Neural cell (in vitro differentiated cells): ENCODE results near the gene RAB44. TPM values are rescaled to one million over a fixed set of nuclear protein-coding genes. Genes with fewer than 3 reads are reported as not detected.

ENCODE experiments used
- H2AFZ ChIP-seq: fragments of 200-600, 300-800 bp; sonication (generic), shearing (Covaris generic); 2 replicates; pipeline ENCODE4 v1.6.0; 2014; ENCODE audit warnings: low read depth, mild to moderate bottlenecking, antibody characterized with exemption, low read length, moderate library complexity
- H3F3A ChIP-seq: fragments of 200-600 bp; shearing (Covaris generic); 2 replicates; pipeline ENCODE4 v1.6.1; 2016; ENCODE audit warnings: mild to moderate bottlenecking, moderate library complexity, mixed read lengths, antibody characterized with exemption, low read length; ENCODE audit not compliant: insufficient read depth, poor library complexity, severe bottlenecking
- H3K27ac ChIP-seq: fragments of 200-600, 300-800 bp; sonication (generic), shearing (Covaris generic); 2 replicates; pipeline ENCODE4 v1.5.1; 2014; ENCODE audit warnings: mild to moderate bottlenecking, low read length, moderate library complexity
- H3K27me3 ChIP-seq: fragments of 300-800, 200-600 bp; sonication (generic), shearing (Covaris generic); 2 replicates; pipeline ENCODE4 v1.6.0; 2014; ENCODE audit warnings: mild to moderate bottlenecking, low read depth, low read length, moderate library complexity; ENCODE audit not compliant: insufficient read depth
- H3K36me3 ChIP-seq: fragments of 300-800, 200-600 bp; sonication (generic), shearing (Covaris generic); 2 replicates; pipeline ENCODE4 v1.5.1; 2014; ENCODE audit warnings: mild to moderate bottlenecking, antibody characterized with exemption, low read length, moderate library complexity; ENCODE audit not compliant: insufficient read depth
- H3K4me2 ChIP-seq: fragments of 300-800, 200-600 bp; sonication (generic), shearing (Covaris generic); 2 replicates; pipeline ENCODE4 v1.6.0; 2014; ENCODE audit warnings: mild to moderate bottlenecking, low read length
- H3K4me3 ChIP-seq: fragments of 300-800, 200-600 bp; sonication (generic), shearing (Covaris generic); 2 replicates; pipeline ENCODE4 v1.5.1; 2014; ENCODE audit warnings: mild to moderate bottlenecking, low read length, moderate library complexity
- H3K79me2 ChIP-seq: fragments of 200-600 bp; shearing (Covaris generic); replicated peaks from 2 replicates; pipeline ENCODE4 v1.6.0; 2014; ENCODE audit warnings: mild to moderate bottlenecking, low read length, moderate library complexity; ENCODE audit not compliant: insufficient read depth
- H3K9ac ChIP-seq: fragments of 300-800, 200-600 bp; sonication (generic), shearing (Covaris generic); 2 replicates; pipeline ENCODE4 v1.6.1; 2016; ENCODE audit warnings: mild to moderate bottlenecking, low read length, mixed read lengths
- H3K9me2 ChIP-seq: fragments of 200-600 bp; shearing (Covaris generic); 2 replicates; pipeline ENCODE4 v1.6.1; 2016; ENCODE audit warnings: mild to moderate bottlenecking, low read length, mixed read lengths; ENCODE audit not compliant: insufficient read depth
- H3K9me3 ChIP-seq: fragments of 200-600, 300-800 bp; sonication (generic), shearing (Covaris generic); 2 replicates; pipeline ENCODE4 v1.6.1; 2016; ENCODE audit warnings: mild to moderate bottlenecking, mixed run types, low read length, moderate library complexity, mixed read lengths
- H4K20me1 ChIP-seq: fragments of 200-600 bp; shearing (Covaris generic); 2 replicates; pipeline ENCODE4 v1.6.1; 2016; ENCODE audit warnings: mild to moderate bottlenecking, mixed run types; ENCODE audit not compliant: insufficient read depth
- EP300 ChIP-seq: fragments of 450-650 bp; conservative IDR thresholded peaks from 2 replicates; pipeline ENCODE4 v1.6.1; 2014; ENCODE audit warnings: antibody characterized with exemption, mild to moderate bottlenecking, moderate library complexity; ENCODE audit not compliant: poor library complexity, severe bottlenecking
- EZH2 ChIP-seq: fragments of 200-600, 300-800 bp; shearing (Covaris generic), sonication (generic); IDR thresholded peaks from 2 replicates; pipeline ENCODE4 v1.6.1; 2014; ENCODE audit warnings: antibody characterized with exemption, low read length, borderline replicate concordance, mild to moderate bottlenecking; ENCODE audit not compliant: insufficient read depth, poor library complexity, severe bottlenecking
- MXI1 ChIP-seq: fragments of 450-650 bp; conservative IDR thresholded peaks from 2 replicates; pipeline ENCODE4 v1.6.1; 2014; ENCODE audit warnings: antibody characterized with exemption, mild to moderate bottlenecking; ENCODE audit not compliant: poor library complexity, severe bottlenecking
- POLR2AphosphoS5 ChIP-seq: IDR thresholded peaks from 2 replicates; pipeline ENCODE4 v1.6.1; 2012
- RAD21 ChIP-seq: fragments of 450-650 bp; conservative IDR thresholded peaks from 2 replicates; pipeline ENCODE4 v1.6.1; 2014; ENCODE audit warnings: antibody characterized with exemption, mild to moderate bottlenecking, moderate library complexity
- SMC3 ChIP-seq: fragments of 450-650 bp; conservative IDR thresholded peaks from 2 replicates; pipeline ENCODE4 v1.6.1; 2014; ENCODE audit warnings: antibody characterized with exemption, mild to moderate bottlenecking, moderate library complexity; ENCODE audit not compliant: poor library complexity
- TAF1 ChIP-seq: IDR thresholded peaks from 2 replicates; pipeline ENCODE4 v1.6.1; 2012; ENCODE audit warnings: low read depth
- polyA plus RNA-seq: library from polyadenylated mRNA; depleted of rRNA; stranded (reverse); fragments of >200 nt; gene quantifications from 2 replicates; pipeline ENCODE4 v1.2.3, GENCODE V29; 2014
- TF ChIP-seq, protein P1 (sequence below): IDR thresholded peaks from 2 replicates; pipeline ENCODE4 v1.6.1; 2012; ENCODE audit warnings: borderline replicate concordance
- TF ChIP-seq, protein P2 (sequence below): fragments of 450-650 bp; IDR thresholded peaks from 2 replicates; pipeline ENCODE4 v1.5.1; 2014; ENCODE audit warnings: antibody characterized with exemption, mild to moderate bottlenecking, moderate library complexity; ENCODE audit not compliant: poor library complexity, severe bottlenecking

Gene RAB44
- polyA plus RNA-seq, 1 donor from 2014 or later: not detected

GRCh38 chr6:36731622-36732310 is 34.1 kb downstream of the RAB44 start:
- Histone ChIP-seq H4K20me1 (no peaks in the 10 kb centered on the region), H3K4me3 (no peak overlapping the region), H3K4me2 (no peak overlapping the region), H3K27me3 (no peaks in the 10 kb centered on the region), H3K9me2 (no peaks in the 10 kb centered on the region), H3K79me2 (no peaks in the 10 kb centered on the region), H3K9ac (no peak overlapping the region), H3K36me3 (no peaks in the 10 kb centered on the region), H3F3A (no peaks in the 10 kb centered on the region), H2AFZ (no peak overlapping the region), H3K9me3 (no peaks in the 10 kb centered on the region), H3K27ac (no peak overlapping the region)
- no peak for TF ChIP-seq EZH2
- no peak for TF ChIP-seq TAF1
- TF ChIP-seq MXI1: no peak
- TF ChIP-seq SMC3: no peak
- TF ChIP-seq POLR2AphosphoS5: no peak
- TF ChIP-seq RAD21: no peak
- TF ChIP-seq EP300: no peak
- TF ChIP-seq, protein P1, sequence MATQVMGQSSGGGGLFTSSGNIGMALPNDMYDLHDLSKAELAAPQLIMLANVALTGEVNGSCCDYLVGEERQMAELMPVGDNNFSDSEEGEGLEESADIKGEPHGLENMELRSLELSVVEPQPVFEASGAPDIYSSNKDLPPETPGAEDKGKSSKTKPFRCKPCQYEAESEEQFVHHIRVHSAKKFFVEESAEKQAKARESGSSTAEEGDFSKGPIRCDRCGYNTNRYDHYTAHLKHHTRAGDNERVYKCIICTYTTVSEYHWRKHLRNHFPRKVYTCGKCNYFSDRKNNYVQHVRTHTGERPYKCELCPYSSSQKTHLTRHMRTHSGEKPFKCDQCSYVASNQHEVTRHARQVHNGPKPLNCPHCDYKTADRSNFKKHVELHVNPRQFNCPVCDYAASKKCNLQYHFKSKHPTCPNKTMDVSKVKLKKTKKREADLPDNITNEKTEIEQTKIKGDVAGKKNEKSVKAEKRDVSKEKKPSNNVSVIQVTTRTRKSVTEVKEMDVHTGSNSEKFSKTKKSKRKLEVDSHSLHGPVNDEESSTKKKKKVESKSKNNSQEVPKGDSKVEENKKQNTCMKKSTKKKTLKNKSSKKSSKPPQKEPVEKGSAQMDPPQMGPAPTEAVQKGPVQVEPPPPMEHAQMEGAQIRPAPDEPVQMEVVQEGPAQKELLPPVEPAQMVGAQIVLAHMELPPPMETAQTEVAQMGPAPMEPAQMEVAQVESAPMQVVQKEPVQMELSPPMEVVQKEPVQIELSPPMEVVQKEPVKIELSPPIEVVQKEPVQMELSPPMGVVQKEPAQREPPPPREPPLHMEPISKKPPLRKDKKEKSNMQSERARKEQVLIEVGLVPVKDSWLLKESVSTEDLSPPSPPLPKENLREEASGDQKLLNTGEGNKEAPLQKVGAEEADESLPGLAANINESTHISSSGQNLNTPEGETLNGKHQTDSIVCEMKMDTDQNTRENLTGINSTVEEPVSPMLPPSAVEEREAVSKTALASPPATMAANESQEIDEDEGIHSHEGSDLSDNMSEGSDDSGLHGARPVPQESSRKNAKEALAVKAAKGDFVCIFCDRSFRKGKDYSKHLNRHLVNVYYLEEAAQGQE: no peak
- TF ChIP-seq, protein P2, sequence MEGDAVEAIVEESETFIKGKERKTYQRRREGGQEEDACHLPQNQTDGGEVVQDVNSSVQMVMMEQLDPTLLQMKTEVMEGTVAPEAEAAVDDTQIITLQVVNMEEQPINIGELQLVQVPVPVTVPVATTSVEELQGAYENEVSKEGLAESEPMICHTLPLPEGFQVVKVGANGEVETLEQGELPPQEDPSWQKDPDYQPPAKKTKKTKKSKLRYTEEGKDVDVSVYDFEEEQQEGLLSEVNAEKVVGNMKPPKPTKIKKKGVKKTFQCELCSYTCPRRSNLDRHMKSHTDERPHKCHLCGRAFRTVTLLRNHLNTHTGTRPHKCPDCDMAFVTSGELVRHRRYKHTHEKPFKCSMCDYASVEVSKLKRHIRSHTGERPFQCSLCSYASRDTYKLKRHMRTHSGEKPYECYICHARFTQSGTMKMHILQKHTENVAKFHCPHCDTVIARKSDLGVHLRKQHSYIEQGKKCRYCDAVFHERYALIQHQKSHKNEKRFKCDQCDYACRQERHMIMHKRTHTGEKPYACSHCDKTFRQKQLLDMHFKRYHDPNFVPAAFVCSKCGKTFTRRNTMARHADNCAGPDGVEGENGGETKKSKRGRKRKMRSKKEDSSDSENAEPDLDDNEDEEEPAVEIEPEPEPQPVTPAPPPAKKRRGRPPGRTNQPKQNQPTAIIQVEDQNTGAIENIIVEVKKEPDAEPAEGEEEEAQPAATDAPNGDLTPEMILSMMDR: no peak

DNA sequence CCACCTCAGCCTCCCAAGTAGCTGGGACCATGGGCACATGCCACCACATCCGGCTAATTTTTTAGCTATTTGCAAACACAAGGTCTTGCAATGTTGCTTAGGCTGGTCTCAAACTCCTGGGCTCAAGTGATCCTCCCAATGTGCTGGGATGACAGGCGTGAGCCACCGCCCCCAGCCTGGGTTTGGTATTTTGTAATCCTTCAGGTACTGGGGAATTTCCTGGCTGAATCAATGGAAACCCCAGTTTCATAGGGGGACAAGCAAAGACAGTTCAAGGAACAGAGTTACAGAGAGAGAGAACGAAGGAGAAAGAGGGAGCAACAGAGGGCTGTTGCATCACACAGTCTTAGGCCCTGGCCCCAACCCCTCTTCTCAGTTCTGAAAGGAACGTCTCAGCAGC is 35.7 kb downstream of the RAB44 start:
- Histone ChIP-seq H3K27ac (no peak overlapping the region), H4K20me1 (no peaks in the 10 kb centered on the region), H3K9me3 (no peaks in the 10 kb centered on the region), H3K36me3 (no peaks in the 10 kb centered on the region), H3K4me2 (no peak overlapping the region), H3K79me2 (no peaks in the 10 kb centered on the region), H3K9me2 (no peaks in the 10 kb centered on the region), H3K4me3 (no peak overlapping the region), H3K27me3 (no peaks in the 10 kb centered on the region), H3F3A (no peaks in the 10 kb centered on the region), H3K9ac (no peak overlapping the region), H2AFZ (no peak overlapping the region)
- TF ChIP-seq POLR2AphosphoS5: no peak
- TF ChIP-seq EZH2: no peak
- TF ChIP-seq EP300: no peak
- TF ChIP-seq, protein P2: no peak
- TF ChIP-seq, protein P1: no peak
- TF ChIP-seq TAF1: no peak
- TF ChIP-seq SMC3: no peak
- TF ChIP-seq MXI1: no peak
- no peak for TF ChIP-seq RAD21
